Breast epithelium (tissue), 3 donors: Measurements from ENCODE around the gene ARFRP1.

Experiments used
- POLR2AphosphoS5 ChIP-seq, 3 donors: sonication (generic); formaldehyde crosslinking; IDR thresholded peaks; one replicate each; pipeline ENCODE4 v1.6.1; 2017; ENCODE audit warnings: antibody characterized with exemption in 3 of 3
- TF ChIP-seq, protein P1 (sequence below), 3 donors: fragments of 450-650 bp; IDR thresholded peaks; one replicate each; pipeline ENCODE4 v1.5.1; 2016 to 2017; ENCODE audit warnings: antibody characterized with exemption in 3 of 3, mild to moderate bottlenecking in 3 of 3, moderate library complexity in 3 of 3

DNA sequence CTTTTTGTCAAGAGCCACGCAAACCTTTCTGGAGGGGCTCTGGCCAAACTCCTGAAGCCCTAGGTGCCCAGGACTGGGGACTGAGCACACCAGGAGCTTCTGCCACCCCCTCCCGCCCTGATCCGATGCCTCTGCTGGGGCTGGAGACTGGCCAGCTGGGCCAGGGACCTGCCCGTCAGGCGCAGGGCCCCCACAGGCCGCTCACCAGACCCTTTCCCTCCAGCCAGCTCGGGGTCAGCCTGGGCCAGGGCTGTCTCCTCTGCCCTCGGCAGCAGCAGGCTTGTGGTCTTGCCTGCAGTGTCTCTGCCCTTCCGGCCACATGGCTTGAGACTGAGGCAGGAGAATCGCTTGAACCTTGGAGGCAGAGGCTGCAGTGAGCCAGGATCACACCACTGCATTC, 35.1 kb downstream of the ARFRP1 start:
- TF ChIP-seq, protein P1, sequence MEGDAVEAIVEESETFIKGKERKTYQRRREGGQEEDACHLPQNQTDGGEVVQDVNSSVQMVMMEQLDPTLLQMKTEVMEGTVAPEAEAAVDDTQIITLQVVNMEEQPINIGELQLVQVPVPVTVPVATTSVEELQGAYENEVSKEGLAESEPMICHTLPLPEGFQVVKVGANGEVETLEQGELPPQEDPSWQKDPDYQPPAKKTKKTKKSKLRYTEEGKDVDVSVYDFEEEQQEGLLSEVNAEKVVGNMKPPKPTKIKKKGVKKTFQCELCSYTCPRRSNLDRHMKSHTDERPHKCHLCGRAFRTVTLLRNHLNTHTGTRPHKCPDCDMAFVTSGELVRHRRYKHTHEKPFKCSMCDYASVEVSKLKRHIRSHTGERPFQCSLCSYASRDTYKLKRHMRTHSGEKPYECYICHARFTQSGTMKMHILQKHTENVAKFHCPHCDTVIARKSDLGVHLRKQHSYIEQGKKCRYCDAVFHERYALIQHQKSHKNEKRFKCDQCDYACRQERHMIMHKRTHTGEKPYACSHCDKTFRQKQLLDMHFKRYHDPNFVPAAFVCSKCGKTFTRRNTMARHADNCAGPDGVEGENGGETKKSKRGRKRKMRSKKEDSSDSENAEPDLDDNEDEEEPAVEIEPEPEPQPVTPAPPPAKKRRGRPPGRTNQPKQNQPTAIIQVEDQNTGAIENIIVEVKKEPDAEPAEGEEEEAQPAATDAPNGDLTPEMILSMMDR (IDR thresholded peaks at IDR 0.05): no peak
- no peak for TF ChIP-seq POLR2AphosphoS5 (IDR thresholded peaks at IDR 0.05)
